Measurements from ENCODE around the gene TGM3.

TGM3 gene

GRCh38 chr20:2305029-2305428 is 9.2 kb downstream of the TGM3 start:
- DNase-seq (ENCODE audit: extremely low read depth in 1 of 2, low read depth in 1 of 2), result no peak

DNA sequence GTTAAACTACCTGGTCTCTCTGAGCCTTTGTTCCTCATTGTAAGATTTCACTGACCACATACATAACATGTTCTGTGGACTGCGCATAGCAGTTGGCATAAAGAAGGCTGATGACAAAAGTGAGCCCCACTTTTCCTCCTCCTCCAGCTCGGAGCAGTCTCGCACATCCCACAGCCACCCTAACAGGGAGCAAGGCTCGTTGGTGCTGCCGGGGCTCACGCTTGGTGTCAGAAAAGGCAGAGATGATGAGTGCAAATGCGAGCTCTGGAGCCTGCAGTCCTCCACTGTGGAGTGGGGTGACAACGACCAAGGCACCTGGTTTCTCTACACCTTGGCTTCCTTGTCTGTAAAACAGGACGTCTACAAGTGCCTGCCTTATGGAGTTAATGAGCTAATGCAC is 9.7 kb downstream of the TGM3 start:
- DNase-seq (ENCODE audit: extremely low read depth in 1 of 2, low read depth in 1 of 2), result no peak

GRCh38 chr20:2305946-2306345 is 10.1 kb downstream of the TGM3 start:
- DNase-seq (ENCODE audit: extremely low read depth in 1 of 2, low read depth in 1 of 2), result no peak

GRCh38 chr20:2307136-2307535 is 11.3 kb downstream of the TGM3 start:
- no peak for DNase-seq (ENCODE audit: extremely low read depth in 1 of 2, low read depth in 1 of 2)

- no peak for DNase-seq (ENCODE audit: extremely low read depth in 1 of 2, low read depth in 1 of 2)
Measured at GRCh38 chr20:2311329-2311728, 15.5 kb downstream of the TGM3 start.

DNA sequence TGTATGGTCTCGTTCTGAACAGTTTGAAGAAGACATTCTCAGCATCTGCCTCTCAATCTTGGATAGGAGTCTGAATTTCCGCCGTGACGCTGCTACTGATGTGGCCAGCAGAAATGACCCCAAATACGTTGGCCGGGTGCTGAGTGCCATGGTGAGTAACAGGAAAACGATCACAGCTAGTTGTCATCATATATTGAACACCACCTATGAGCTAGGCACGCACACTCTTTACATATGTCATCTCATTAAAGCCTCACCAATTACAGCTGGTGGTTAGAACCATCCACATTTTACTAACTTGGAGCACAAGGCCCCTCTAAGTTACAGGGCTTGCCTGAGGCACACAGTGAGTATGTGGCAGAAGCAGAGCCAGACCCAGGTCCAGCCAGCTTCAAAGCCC is 17.1 kb downstream of the TGM3 start:
- DNase-seq (ENCODE audit: extremely low read depth in 1 of 2, low read depth in 1 of 2), result no peak

DNA sequence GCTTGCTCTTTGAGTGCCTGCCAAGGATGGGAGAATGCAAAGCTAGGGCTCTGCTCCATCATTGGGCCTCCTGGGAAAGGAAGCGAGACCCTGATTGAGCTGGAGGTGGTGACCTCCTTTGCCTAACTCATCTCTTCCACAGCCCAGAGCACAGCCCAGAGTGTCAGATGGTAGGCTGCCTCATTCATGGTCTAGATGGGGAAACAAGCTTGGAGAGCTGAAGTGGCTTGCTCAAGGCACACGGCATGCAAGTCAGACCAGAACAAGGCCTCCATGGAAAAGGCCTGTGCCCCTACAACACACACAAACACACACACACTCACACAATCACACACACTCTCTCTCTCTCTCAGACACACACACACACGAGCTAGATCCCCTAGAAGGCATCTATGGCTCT is 17.5 kb downstream of the TGM3 start:
- no peak for DNase-seq (ENCODE audit: extremely low read depth in 1 of 2, low read depth in 1 of 2)

DNA sequence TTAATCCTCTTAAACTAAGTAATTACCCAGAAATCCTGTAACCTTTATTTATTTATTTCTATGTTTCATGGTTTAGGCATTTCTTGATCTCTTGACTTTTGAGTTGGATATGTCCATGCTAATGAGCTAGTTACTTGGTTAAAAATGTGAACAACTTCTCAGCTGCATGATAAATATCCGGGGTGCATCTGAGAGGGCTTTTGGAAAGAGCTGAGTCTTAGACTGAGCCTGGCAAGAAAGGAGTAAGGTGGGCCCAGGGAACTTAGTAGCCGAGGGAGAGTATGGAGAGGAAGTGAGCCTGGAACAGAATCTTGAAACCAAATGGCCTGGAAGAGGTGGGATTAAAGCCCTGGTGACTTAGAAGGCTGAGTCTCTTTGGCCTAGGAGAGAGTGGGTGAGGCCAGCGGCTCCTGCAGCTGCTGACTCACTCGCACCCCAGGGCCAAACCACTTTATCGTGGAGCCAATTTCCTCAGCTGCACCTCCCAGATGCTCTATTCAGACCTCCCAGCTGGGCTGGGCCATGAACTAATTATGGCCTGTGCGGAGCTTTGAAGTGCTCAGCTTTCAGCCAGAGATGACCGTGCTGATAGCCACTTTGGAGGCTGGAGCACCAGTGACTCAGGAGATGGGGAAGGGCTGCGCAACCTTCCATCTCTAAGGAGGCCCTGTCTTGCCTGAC is 19.1 kb downstream of the TGM3 start:
- DNase-seq (ENCODE audit: extremely low read depth in 1 of 2, low read depth in 1 of 2), result no peak

DNA sequence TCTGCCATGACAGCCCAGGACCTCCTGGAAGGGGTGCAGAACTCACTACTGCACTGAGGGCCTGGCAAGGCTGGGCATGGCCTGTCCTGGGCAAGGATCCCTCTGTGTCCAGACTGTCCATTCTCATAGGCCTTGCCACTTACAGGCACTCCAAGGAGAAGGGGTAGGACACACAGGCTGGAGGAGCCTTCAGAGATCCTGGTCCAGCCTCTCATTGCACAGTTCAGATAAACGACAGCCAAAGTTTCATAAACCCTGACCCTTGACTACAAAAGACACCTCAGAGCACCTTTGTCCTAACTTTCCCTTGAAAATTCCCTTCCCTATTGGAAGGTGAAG is 19.6 kb downstream of the TGM3 start:
- no peak for DNase-seq (ENCODE audit: extremely low read depth in 1 of 2, low read depth in 1 of 2)

DNA sequence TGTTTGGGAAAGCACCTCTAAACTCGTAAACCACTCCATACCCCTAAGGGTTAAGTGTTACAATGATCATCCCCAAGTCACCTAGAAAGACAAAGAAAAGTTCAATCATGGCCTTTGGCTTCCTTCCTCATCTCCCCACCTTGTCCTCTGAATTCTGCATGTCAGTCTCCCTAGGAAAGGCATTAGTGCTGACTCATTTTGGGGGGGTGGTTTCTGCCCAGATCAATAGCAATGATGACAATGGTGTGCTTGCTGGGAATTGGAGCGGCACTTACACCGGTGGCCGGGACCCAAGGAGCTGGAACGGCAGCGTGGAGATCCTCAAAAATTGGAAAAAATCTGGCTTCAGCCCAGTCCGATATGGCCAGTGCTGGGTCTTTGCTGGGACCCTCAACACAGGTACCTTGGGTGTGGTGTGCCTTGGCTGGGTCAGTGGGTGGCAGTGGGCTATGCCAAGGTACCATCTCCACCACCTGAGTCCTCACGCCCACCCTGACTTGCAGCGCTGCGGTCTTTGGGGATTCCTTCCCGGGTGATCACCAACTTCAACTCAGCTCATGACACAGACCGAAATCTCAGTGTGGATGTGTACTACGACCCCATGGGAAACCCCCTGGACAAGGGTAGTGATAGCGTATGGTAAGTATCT is 21.2 kb downstream of the TGM3 start:
- DNase-seq (ENCODE audit: extremely low read depth in 1 of 2, low read depth in 1 of 2), result no peak

DNA sequence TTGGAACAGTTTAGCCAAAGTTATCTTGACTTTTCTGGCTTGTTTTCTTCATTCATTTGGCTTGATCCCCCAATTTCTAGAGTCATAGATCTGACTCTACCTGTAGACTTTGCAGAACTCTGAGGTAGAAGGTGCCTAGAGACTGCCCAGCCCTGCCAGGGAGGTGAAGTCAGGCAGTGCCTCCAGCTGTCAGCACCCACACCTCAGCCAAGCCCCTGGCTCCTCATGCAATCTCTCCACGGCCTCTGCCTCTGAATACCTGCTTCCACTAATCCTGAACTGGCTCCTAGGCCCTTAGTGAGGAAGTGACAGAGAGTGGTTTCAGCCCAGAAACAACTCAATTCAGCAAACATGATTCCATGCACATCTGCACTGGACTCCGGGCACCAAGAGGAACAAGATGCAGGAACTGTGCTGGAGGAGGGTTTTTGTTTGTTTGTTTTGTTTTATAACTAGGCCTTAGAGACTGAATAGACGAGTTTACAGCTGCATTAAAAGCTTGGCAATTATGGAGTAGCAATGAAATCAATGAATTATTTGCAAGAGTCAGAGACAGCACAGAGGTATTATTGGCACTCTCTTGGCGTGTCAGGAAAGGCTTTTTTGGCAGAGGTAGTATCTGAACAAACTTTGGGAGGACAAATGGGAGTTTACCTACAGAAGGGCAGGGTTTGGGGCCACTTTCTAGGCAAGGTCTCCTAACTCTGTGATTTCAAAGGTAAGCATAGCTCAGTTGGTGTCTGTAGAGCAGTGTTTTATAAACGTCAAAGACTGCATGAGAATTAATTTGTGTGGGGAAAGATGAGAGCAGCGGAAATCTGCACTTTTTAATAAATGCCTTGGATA is 25.2 kb downstream of the TGM3 start:
- no peak for DNase-seq (ENCODE audit: extremely low read depth in 1 of 2, low read depth in 1 of 2)

- DNase-seq (ENCODE audit: extremely low read depth in 1 of 2, low read depth in 1 of 2), result no peak
Measured at GRCh38 chr20:2323051-2323450, 27.2 kb downstream of the TGM3 start.

- DNase-seq (ENCODE audit: extremely low read depth in 1 of 2, low read depth in 1 of 2), result no peak
Measured at GRCh38 chr20:2326046-2326445, 30.2 kb downstream of the TGM3 start.

GRCh38 chr20:2327620-2328555 is 32.1 kb downstream of the TGM3 start:
- no peak for DNase-seq (ENCODE audit: extremely low read depth in 1 of 2, low read depth in 1 of 2)

DNA sequence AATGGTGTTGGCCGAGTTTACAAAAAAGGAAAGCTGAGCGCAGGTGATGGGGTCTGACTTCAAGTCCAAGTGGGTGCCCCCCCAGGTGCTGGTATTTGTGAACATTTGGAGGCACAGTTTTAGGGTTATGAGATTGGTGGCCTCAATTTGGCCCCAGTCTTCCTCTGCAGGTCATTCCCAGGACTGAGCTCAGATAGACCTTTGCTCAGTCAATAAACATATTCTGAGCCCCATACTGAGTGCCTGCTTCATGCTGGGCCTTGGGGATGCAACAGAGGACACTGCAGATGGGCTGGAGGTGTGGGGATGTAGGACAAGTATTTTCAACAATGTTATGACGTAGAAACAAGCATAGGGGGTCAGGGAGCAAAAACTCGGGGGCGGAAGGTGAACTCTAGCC is 33.5 kb downstream of the TGM3 start:
- DNase-seq (ENCODE audit: extremely low read depth in 1 of 2, low read depth in 1 of 2), result no peak

DNA sequence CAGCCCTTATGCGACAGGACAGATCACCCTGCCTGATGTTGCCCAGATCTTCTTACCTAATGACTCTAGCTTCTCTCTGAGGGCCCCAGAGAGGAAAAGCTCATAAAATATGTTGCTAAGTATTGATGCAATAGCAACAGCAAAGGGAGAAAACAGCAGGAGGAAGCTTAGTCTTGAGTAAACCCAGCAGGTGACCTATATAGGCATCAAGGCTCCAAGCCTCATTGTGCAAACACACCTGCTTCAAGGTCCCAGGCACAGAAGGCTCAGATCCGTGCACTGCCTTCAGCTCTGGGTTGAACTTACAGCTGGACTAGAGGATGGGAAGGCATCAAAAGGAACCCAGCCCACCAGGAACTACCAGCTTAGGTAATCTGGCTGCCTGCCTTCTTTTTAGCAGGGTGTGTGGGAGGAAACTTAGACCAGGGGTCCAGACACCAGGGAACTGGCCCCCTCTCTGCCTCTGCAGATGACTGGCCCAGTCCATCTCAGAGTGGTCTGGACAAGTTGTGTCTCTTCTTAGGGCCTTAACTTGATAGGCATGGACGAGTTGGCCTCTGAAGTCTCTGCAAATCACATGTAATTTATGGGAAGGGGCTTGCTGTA is 34.4 kb downstream of the TGM3 start:
- no peak for DNase-seq (ENCODE audit: extremely low read depth in 1 of 2, low read depth in 1 of 2)

DNA sequence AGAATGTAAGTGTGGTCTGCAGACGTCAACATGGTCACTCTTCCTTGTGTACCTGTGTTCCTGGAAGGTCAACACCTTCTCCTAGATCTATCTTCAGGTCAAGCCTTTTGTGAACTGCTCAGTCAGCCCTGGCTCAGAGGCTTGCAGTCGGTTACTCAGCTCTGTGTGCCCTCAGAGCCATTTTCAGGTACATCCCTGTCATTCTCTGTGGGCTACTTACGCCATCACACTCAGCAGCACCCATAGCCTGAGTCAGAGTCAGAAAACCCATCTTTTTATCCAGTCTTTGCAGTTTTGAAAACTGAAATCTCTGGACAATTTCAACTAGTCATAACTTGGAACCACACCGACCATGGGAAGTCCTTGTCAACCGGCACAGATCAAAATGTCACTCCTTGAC is 35.3 kb downstream of the TGM3 start:
- DNase-seq (ENCODE audit: extremely low read depth in 1 of 2, low read depth in 1 of 2), result no peak

GRCh38 chr20:2331901-2332565 is 36.2 kb downstream of the TGM3 start:
- DNase-seq (ENCODE audit: extremely low read depth in 1 of 2, low read depth in 1 of 2), result no peak

DNA sequence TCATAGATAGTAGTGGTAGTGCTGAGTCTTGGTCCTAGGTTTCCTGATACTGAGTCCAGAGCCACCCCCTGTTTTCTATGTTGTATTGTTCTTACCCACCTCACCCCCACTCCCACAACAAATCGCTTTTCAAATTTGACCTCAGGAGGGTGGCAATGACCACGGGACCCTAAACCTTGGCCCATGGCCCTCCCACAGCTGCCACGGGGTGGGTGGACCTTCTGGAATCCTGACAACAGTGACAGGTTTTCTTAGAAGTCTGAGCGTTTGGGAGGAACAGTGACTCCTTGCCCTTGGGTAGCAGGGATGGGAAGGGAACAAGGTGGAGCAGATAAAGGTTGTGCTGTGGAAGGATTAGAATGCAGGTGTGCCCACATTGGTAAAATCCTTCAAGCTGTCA is 36.9 kb downstream of the TGM3 start:
- DNase-seq (ENCODE audit: extremely low read depth in 1 of 2, low read depth in 1 of 2), result no peak

DNA sequence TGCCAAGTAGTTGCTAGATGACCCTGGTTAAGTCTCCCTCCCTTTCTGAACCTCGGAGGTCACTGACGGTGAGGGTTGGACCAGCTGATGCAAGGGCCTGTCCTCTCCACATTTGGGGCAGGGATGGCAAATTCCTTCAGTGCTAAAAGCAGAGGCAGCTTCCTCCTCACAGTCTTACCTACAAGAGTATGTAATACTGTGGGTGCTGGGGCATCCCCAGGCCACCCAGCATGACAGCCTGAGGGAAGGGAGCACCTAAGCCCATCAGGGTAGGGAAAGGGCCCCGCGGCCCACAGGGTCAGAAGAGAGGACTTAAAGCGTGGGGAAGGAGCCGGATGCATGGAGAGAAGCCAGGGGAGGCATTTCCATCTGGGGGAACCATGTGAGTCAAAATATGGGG is 38.0 kb downstream of the TGM3 start:
- DNase-seq (ENCODE audit: extremely low read depth in 1 of 2, low read depth in 1 of 2), result no peak
